ENCODE data around the gene RPS28.

RPS28 gene

DNA sequence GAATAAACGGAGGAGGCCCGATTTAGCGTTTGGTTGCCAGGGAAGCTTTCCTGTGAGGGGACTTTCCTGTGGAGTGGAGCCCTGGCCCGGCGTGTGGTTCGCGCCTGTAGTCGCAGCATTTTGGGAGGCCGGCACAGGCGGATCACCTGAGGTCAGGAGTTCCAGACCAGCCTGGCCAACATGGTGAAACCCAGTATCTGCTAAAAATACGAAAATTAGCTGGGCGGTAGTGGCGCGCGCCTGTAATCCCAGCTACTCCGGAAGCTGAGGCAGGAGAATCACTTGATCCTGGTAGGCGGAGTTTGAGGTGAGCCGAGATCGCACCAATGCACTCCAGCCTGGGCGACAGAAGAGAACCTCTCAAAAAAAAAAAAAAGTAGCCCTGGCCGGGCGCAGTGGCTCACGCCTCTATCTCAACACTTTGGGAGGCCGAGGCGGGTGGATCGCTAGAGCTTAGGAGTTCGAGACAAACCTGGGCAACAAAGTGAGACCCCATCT is 14.8 kb downstream of the RPS28 start:
- Histone ChIP-seq H3K4me2 (ENCODE audit: low read length) (no peak overlapping the region), H3K79me2 (ENCODE audit: insufficient read depth, low read length) (no peaks in the 10 kb centered on the region), H3K4me1 (ENCODE audit: insufficient read depth, low read length, severe bottlenecking) (no peaks in the 10 kb centered on the region)

GRCh38 chr19:8336660-8337059 is 15.4 kb downstream of the RPS28 start:
- Histone ChIP-seq H3K4me2 (ENCODE audit: low read length) (no peak overlapping the region), H3F3A (ENCODE audit: insufficient read depth, low read length) (no peaks in the 10 kb centered on the region), H3K9me2 (ENCODE audit: low read depth, low read length) (no peaks in the 10 kb centered on the region), H3K79me2 (ENCODE audit: insufficient read depth, low read length) (no peaks in the 10 kb centered on the region), H2AFZ (ENCODE audit: low read length) (no peak overlapping the region), H3K27ac (ENCODE audit: low read depth, low read length, poor library complexity, severe bottlenecking) (no peak overlapping the region), H3K36me3 (ENCODE audit: insufficient read depth, low read length) (no peaks in the 10 kb centered on the region), H3K27me3 (ENCODE audit: insufficient read depth, low read length) (0 out of 2 replicates have a peak, but pooled peaks cover 7% of the 10 kb centered on the region), H3K4me3 (ENCODE audit: low read depth, low read length, poor library complexity, severe bottlenecking) (no peak overlapping the region), H3K9ac (ENCODE audit: low read length) (no peak overlapping the region), H4K20me1 (ENCODE audit: insufficient read depth, low read length) (no peaks in the 10 kb centered on the region), H3K4me1 (ENCODE audit: insufficient read depth, low read length, severe bottlenecking) (no peaks in the 10 kb centered on the region), H3K9me3 (ENCODE audit: low read length) (no peaks in the 10 kb centered on the region)
- TF ChIP-seq EZH2 (IDR thresholded peaks at IDR 0.05; ENCODE audit: borderline replicate concordance, low read length), result no peak
- no peak for TF ChIP-seq CTCF (IDR thresholded peaks at IDR 0.05; ENCODE audit: low read length)

More for the DNA sequence above, 14.8 kb downstream of the RPS28 start:
- H3K9me3 ChIP-seq (ENCODE audit: low read length), result no peaks in the 10 kb centered on the region
- no peaks in the 10 kb centered on the region for H3K36me3 ChIP-seq (ENCODE audit: insufficient read depth, low read length)
- H3K27me3 ChIP-seq (ENCODE audit: insufficient read depth, low read length), result 0 out of 2 replicates have a peak, but pooled peaks cover 7% of the 10 kb centered on the region
- H3K4me3 ChIP-seq (ENCODE audit: low read depth, low read length, poor library complexity, severe bottlenecking), result no peak overlapping the region
- no peaks in the 10 kb centered on the region for H4K20me1 ChIP-seq (ENCODE audit: insufficient read depth, low read length)
- TF ChIP-seq CTCF (IDR thresholded peaks at IDR 0.05; ENCODE audit: low read length) (no peak), EZH2 (IDR thresholded peaks at IDR 0.05; ENCODE audit: borderline replicate concordance, low read length) (no peak)
- no peak overlapping the region for H2AFZ ChIP-seq (ENCODE audit: low read length)
- H3K9me2 ChIP-seq (ENCODE audit: low read depth, low read length), result no peaks in the 10 kb centered on the region
- no peak overlapping the region for H3K9ac ChIP-seq (ENCODE audit: low read length)
- no peak overlapping the region for H3K27ac ChIP-seq (ENCODE audit: low read depth, low read length, poor library complexity, severe bottlenecking)
- no peaks in the 10 kb centered on the region for H3F3A ChIP-seq (ENCODE audit: insufficient read depth, low read length)

DNA sequence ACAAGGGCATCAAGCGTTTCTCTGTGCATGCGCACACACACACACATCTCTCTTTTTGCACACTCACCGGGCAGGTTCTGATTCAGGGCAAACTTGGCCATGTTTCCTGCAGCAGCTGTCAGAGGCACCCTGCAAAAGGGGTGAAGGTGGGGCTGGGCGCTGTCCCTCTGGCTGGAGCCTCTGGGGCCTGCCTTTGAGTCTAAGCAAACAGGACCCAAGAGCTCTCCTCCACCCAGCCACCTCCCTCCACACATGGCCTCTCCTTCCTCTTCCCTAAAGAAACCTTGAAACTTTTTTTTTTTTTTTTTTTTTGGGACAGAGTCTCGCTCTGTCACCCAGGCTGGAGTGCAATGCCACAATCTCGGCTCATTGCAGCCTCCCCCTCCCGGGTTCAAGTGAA is 16.4 kb downstream of the RPS28 start:
- 0 out of 2 replicates have a peak, but pooled peaks cover 7% of the 10 kb centered on the region for H3K27me3 ChIP-seq (ENCODE audit: insufficient read depth, low read length)
- H3K4me2 ChIP-seq (ENCODE audit: low read length), result no peak overlapping the region
- H3K79me2 ChIP-seq (ENCODE audit: insufficient read depth, low read length), result no peaks in the 10 kb centered on the region
- no peak overlapping the region for H3K27ac ChIP-seq (ENCODE audit: low read depth, low read length, poor library complexity, severe bottlenecking)
- no peaks in the 10 kb centered on the region for H3K9me2 ChIP-seq (ENCODE audit: low read depth, low read length)
- H2AFZ ChIP-seq (ENCODE audit: low read length), result no peak overlapping the region
- TF ChIP-seq EZH2 (IDR thresholded peaks at IDR 0.05; ENCODE audit: borderline replicate concordance, low read length), result no peak
- TF ChIP-seq CTCF (IDR thresholded peaks at IDR 0.05; ENCODE audit: low read length), result no peak
- H3K9ac ChIP-seq (ENCODE audit: low read length), result no peak overlapping the region
- H3K4me3 ChIP-seq (ENCODE audit: low read depth, low read length, poor library complexity, severe bottlenecking), result no peak overlapping the region
- no peaks in the 10 kb centered on the region for H3F3A ChIP-seq (ENCODE audit: insufficient read depth, low read length)
- no peaks in the 10 kb centered on the region for H3K9me3 ChIP-seq (ENCODE audit: low read length)
- peaks cover 1% of the 10 kb centered on the region for H3K4me1 ChIP-seq (ENCODE audit: insufficient read depth, low read length, severe bottlenecking)
- no peaks in the 10 kb centered on the region for H4K20me1 ChIP-seq (ENCODE audit: insufficient read depth, low read length)
- no peaks in the 10 kb centered on the region for H3K36me3 ChIP-seq (ENCODE audit: insufficient read depth, low read length)

Measured in OCI-LY1 (cell line).